DMS53 treated with DMSO at 0.1 percent for 48 hours (cell line): ENCODE measurements around the gene IGFBPL1.
"Not testable (repeated sequence)": the region's sequence is repeated elsewhere in the genome, so short reads cannot be mapped to it uniquely, and the experiment has no call there.

Source experiments
- DNase-seq: peaks from one replicate; lab custom pipeline; 2025; ENCODE audit not compliant: unreplicated experiment; lab: John Stamatoyannopoulos, UW

The IGFBPL1 gene

DNA sequence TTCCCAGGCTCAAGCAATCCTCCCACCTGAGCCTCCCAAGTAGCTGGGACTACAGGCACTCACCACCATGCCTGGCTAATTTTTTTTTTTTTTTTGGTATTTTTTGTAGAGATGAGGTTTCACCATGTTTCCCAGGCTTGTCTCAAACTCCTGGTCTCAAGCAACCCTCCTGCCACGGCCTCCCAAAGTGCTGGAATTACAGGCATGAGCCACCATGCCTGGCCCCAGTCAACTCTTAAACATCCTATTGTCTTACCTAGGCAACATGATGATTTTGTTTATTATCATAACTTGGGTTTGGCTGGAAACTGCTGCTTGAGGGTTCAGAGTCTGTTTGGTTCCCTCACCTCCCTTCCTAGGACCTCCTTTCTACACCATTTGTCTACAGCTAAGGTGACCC, 25.1 kb downstream of the IGFBPL1 start:
- not testable (repeated sequence) for DNase-seq

DNA sequence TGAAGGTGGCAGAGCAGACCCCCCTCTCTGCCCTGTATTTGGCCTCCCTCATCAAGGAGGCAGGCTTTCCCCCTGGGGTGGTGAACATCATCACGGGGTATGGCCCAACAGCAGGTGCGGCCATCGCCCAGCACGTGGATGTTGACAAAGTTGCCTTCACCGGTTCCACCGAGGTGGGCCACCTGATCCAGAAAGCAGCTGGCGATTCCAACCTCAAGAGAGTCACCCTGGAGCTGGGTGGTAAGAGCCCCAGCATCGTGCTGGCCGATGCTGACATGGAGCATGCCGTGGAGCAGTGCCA, 27.9 kb downstream of the IGFBPL1 start:
- DNase-seq = no peak

DNA sequence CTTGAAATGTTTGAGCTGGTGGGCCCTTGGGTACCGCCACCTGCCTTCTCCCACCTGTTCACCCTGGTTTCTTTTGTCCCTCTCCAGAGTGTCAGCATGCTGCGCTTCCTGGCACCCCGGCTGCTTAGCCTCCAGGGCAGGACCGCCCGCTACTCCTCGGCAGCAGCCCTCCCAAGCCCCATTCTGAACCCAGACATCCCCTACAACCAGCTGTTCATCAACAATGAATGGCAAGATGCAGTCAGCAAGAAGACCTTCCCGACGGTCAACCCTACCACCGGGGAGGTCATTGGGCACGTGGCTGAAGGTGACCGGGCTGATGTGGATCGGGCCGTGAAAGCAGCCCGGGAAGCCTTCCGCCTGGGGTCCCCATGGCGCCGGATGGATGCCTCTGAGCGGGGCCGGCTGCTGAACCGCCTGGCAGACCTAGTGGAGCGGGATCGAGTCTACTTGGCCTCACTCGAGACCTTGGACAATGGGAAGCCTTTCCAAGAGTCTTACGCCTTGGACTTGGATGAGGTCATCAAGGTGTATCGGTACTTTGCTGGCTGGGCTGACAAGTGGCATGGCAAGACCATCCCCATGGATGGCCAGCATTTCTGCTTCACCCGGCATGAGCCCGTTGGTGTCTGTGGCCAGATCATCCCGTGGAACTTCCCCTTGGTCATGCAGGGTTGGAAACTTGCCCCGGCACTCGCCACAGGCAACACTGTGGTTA, 28.4 kb downstream of the IGFBPL1 start:
- DNase-seq = no peak

DNA sequence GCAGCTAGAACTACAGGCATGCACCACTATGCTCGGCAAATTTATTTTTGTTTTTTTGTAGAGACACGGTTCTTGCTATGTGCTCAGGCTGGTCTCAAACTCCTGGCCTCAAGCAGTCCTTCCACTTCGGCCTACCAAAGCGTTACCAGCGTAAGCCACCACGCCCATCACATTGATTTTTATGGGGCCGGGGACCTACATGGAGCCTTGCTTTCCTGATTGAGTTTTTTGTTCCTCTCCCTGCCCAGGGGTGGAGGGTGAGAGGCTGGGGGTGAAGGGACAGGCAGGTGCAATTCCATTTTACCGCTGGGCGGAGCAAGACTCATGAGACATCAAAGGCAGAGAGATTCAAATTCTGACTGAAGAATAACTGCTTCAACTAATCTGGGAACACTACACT, 29.8 kb downstream of the IGFBPL1 start:
- no peak for DNase-seq

DNA sequence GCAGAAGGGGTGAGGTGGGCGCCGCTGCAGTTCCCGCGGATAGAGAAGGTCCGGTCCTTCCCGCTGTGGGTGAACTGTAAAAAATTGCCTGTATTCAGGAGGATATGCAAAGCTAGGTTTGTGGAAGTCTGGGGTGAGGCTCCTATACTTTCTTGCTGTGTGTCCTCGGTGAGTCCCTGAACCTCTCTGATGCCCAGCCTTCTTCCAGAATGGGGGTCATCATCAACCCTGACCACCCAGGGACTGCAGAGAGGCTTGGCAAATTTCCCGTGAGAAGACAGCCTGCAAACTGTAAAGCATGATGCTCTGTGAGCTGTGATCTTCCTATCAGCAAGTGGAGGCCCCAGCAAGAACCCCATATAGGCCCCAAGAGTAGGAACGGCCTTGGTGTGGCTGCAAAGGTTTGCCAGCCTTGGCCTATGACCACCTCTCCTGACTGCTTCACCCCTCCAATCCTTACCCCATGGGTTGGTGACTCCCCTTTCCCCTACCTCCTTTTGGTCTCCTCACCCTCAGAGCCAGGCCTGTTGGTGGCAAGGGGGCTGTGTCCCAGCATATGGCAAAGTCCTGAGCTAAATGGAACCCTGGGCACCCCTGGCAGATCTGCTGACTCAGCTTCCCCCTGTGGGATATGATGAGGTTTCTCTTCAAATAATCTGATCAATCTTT, 31.0 kb downstream of the IGFBPL1 start:
- no peak for DNase-seq

DNA sequence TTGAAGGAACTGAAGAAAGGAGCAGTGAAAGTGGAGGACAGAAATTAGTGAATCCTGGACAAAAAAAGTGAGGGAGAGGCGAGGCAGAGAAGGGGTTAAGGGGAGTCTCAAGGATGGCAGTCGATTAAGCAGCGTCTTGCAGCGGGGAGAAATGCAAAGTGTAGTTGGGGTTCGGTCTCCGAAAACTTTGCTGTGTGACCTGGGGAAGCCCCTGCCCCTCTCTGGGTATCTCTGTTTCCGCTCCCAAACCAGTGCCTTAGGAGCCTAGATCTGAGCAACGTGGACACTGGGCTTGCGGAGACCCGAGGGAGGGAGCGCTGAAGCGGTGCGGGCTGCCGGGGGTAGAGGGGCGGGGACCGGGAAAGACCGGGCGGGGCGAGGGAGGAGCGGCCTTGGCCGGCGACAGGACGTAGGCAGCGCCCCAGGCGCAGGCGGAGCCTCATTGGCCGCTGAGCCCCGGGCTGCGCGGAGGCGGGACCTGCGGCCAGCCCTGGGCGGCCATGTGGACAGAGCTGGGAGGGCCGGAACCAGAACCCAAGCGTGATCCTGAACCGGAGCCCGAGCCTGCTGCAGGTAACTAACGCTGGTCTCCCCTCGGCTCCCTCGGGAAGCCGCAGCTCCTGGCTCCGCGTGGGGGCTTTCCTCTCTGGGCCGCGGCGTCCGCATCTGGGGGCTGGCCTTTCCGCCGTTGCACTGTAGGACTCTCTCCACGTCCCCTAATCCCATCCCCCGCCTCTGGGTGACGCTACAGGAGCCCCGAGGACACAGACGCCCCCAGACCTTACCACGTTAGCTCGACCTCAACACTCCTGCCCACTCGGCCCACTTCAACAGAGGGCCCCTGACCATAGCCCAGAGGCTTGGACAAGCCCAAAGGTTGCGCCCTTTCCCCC, 31.8 kb downstream of the IGFBPL1 start, which contains the start of gene ALDH1B1:
Gene ALDH1B1 (plus strand): TSS at position 468 of the 893 bp plus-strand sequence. CDS start 3,047 bp downstream, outside the sequence.
- peak; percentile 57 for DNase-seq

DNA sequence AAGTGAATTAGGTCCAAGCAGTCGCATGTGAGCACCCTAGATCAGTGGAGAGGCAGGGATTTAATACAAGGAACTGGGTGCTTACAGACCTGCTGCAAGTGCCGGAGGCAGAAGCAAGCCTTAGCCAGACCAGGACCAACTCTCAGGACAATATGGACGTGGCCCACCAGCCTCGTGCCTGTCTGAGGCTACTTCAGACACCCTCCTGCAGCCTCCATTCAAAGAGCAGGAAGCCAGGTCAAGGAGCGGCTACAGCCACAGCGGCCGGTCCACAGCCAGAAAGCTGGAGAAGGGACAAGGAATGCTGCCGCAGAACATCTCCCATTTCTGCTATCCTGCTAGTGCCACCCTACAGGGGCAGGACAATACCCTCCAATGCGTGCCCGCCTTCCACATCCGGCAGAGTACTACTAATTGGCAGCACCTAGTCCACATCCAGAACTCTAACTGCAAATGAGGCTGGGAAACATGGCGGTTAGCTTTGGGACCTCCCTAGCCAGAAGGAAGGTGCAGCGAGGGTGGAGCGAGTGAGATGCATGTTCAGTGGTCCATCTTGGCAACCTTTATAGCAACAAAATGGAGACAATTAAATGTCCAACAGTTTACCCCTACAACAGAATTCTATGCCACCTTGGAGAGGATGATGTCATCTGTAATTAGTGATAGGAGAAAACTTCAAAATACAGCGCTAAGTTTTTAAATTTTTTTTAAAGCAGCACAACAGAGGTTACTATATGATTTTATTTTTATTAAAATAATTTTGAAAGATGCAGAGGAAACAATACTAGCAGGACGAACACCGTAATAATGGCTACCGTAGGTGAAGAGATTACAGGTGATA, 32.8 kb downstream of the IGFBPL1 start:
- no peak for DNase-seq

DNA sequence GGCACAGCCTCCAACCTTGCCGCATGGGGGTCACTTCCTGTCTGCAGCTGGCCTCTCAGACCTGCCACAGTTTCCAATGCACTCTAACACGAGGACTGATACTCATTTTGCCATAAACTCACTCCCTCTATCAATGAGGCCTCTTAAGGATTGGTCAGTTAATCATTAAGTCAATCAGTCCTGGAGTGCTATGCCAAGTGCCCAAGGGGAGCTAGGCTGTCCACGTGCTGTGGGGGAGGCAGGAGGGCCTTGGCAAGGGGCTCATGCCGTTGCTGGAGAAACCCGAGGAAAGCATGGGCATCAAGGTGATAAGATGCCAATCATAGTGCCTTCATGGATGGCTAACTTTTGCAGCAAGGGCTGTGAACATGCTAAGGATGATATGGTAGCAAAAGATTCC, 33.4 kb downstream of the IGFBPL1 start:
- DNase-seq = no peak

DNA sequence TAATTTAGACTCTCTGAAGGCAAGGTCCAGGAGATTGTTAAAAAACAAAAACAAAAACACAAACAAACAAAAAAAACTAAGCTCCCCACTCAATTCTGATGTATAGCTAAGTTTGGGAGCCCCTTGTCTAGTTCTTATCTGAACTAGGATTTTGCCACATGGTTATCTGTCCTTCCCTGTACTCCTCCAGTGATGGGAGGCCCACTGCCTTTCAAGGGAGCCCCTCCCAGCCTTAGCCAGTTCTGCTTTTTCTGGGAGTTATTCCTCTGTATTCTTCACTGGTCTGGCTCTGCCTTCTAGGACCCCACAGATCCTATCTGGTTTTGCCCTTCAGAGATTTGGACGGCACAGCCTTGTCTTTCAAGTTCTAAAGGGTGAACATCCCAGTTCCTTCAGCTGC, 33.8 kb downstream of the IGFBPL1 start:
- DNase-seq = no peak

DNA sequence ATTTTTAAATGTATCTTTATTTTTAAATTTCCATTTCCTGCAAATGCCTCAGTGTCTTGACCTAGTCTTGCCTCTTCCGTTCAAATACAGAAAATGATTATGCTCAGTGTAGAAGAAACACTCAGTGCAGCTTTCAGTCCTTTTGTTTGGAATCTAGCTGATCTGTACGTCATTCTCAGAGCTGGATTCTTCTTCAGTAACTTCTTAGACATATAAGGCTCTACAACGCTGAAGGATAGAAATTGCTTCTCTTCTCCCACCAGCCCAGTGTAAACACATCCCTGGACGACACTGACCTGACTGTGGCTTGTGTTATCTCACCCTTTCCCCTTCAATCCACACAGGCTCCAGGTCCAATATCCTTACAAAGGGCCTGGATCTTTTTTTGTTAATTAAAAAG, 34.9 kb downstream of the IGFBPL1 start:
- no peak for DNase-seq

DNA sequence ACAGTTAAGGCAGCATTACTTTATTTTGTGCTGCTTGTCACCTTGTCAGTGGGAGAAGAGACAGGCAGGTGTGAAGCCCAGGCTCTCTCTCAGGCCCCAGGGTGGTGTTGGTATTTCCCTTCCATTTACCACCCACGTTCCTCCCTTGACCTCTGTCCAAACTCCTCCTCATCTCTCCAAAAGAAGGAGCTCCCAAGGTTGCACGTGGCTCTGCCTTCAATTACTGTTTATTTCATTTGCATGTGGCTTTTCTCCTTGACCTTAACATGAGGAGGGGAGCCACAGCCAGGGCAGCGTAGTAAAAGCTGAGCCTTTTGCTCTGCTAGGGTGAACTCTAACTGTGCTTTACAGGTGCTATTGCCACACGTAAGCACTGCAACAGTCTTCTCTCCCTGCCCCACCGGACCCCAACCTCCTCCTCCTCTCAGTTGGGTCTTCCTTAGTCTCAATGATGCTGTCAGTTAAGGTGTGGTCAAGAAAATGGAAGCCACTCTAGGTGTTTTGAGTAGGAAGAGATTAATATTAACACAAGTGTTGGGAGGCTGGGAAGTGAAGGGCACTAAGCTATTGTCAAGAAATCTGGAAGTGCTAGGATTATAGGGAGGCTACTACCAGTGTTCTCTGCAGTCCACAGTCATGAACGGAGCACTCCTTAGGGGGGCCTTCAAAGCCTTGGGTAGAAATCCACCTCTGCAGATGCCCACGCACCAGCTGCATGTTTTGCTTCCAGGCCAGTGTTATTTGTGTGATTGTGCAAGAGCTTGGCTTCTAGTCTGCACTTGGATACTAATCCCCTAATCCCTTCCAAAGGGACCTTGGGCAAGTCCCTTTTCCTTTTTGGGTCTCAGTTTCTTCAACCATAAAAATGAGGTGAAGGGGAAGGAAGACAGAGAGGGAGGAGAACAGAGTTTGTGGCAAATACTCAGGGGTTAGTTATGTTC, 35.7 kb downstream of the IGFBPL1 start:
- DNase-seq = no peak

DNA sequence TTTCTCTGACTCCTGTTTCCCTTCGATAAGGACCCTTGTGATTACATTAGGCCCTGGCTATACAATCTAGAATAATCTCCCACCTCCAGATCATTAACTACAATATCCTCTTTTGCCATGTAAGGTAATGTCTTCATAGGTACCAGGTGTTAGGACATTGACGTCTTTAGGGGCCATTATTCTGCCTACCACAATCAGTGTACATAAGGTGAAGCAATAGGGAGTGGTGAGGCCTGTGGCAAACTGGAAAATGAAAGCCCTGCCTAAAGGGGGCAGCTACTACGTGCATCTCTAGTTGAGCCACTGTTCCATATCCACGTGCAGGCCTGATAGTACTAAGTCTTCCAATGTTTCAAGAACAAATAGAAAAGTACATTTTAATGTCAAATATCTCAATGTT, 36.5 kb downstream of the IGFBPL1 start:
- no peak for DNase-seq

DNA sequence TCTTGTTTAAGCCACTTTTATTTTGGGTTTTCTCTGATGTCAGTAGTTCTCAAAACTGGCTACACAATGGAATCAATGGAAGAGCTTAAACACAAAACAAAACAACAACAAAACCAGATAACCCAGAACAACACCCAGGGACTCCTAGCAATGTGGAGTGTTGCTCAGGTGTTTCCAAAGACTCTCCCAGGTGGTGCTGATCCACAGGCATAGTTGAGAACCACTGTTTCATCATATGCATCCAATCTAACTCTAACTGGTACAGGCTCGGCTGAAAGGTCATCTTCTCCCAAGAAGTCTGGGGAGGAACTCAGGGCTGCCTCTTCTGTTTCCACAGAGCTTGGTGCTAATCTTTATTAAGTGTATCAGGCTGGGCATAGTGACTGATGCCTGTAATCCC, 37.2 kb downstream of the IGFBPL1 start:
- no peak for DNase-seq

DNA sequence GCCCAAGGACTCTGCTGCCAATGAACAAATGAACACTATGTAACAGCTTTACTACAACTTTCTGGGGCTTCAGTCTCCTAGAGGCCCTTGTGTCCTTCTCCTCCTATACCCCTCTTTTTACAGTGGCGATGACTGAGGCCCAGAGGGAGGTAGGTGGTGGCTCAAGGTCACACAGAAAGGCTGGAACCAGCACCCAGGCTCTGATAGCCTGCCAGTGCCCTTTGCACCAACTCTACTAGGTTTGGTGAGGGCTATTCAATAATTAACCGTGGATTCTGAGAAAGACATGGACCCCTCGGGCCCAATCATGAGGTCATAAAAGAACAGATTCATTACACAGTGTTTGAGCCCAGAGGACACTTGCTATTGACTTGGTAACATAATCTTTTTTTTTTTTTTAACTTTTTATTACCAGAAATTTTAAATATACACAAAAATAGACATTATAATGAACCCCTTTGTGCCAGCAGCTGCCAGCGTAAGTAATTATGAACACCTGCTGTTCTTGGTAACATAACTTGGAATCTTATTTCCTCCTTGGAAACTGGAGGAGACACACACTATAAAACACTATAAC, 37.8 kb downstream of the IGFBPL1 start:
- DNase-seq = no peak

DNA sequence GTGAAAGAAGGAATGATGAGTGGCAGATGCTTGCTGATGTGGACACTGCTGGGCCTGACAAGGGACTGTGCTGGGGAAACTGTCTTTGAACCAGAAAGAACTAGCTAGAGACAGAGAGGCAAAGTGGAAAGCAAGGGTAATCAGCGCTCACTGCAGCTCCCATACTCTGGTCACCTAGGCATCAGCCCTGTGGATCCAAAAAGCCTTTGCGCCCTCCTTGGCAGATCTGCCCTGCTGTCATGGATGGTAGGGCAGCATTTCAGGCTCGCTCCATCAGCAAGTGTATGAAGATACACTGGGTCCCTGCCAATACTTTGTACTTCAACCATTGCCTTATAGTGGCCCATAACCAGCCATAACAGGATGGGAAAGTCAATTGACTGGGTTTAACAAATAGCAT, 38.4 kb downstream of the IGFBPL1 start:
- no peak for DNase-seq

DNA sequence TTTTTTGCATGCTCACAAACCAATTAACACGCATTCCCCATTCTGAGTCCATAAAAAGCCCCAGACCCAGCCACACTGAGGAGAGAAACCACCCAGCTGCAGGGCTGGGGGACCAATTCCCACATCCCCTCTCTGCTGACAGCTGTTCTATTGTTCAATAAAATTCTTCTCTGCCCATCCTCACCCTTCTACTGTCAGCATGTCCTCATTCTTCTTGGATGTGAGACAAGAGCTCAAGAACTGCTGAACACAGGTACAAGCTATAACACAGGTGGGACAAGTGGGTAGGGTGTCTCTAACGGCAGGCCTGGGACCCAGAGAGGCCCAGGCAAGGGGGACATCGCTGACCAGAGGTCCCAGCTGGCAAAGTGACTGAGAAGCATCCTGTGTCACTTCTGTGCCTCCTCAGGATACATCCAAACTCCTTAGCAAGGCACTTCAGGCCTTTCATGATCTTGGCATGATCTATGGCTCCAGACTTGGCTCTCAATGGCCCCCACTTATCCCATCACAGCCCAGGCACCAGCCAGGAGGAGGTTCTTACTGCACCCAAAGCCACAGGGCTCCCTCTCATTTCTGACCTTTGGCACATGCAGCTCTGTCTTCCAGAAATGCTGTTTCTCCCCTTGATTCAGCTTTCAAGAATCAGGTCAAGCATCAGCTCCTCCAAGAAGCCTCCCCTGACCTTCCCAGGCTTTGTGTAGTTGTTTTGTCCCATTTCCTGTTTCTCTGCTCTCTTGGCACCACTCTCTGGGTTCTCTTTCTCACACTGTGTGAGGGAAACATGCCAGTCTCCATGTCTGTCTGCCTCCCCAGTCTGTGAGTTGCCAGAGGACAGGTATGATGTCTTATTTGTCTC, 39.0 kb downstream of the IGFBPL1 start:
- no peak for DNase-seq

DNA sequence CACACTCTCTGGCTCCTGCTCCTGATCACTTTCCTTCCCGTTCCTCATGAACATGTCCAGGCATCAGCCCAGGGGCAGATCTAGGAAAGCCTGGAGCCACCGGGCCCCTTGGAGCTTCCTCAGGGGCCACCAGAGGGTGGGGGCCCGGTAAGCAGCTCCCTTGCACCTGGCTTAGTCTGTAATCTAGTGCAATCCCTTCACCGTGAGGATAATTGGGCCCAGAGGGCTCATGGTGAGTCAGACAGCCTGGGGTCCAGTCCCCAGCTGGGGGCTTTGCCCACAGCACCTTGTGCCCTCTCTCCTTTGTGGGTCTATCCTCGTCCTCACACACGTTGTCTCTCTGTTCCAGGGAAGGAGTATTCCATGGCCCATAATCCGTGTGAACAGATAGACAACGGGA, 42.1 kb downstream of the IGFBPL1 start:
- no peak for DNase-seq

DNA sequence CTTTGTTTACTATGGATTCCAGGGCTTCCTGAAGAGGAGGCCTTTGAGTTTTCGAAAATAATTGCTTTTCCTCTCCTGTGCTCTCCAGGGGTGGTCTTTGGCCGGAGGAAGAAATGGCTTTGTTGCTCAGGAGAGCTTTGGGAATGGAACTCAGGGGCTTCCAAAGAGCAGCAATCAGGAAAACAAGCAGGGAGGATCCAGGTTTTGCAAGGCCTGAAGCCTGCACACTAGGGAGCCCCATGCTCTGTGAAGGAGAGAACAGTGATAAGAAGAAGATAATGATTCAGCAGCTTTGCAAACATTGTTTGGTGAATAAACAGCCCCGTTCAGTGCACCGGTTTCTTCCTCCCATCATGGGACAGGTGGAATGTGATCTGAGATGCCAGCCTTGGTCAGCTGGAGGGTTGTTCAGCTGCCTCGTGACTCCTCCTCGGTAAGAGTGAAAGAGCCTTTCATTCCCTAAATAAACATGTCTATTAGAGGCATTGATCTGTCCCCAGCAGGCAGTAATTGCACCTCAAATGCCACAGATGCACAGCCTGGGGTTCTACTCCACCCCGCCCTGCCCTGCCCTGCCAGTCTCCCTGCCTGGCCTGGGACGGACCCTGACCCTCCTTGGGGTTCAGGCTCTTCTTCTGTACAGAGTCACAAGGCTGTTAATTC, 43.3 kb downstream of the IGFBPL1 start:
- peak; percentile 62 for DNase-seq
